ENCODE results near the gene TCERG1L.

DNA sequence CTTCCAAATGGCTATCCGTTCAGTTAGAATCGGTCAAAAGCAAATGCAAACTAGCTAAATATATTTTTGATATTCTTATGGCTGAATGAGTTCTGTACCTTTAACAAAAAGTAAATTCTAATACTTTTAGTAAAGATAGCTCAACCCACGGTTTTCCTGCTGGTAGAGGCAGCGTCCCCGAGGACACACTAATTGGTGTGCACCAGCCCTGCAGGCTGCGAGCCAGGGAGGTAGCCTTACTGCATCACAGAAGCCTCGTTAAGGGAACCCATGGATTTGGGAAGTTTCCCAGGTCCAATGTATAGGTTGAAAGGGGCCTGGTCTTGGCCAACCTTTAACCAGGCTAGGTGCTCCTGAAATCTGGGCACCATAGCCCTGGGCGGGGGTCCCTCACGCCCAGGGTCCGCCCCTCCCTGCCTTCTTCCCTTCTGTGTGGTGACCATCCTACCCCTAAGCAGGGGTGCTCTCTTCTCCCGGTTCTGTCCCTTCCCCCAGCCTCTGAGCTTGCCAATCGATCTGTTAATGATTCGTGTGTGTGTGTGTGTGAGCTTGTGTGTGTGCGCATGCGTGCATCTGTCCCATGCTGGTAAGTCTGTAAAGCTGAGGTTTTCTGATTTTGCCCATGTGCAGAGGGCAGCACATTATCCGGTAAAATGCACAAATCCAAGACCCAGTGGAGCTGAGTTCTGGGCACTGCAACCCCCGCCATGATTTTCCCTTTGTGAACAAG, 191.7 kb downstream of the TCERG1L start:
- TF ChIP-seq, protein P1, sequence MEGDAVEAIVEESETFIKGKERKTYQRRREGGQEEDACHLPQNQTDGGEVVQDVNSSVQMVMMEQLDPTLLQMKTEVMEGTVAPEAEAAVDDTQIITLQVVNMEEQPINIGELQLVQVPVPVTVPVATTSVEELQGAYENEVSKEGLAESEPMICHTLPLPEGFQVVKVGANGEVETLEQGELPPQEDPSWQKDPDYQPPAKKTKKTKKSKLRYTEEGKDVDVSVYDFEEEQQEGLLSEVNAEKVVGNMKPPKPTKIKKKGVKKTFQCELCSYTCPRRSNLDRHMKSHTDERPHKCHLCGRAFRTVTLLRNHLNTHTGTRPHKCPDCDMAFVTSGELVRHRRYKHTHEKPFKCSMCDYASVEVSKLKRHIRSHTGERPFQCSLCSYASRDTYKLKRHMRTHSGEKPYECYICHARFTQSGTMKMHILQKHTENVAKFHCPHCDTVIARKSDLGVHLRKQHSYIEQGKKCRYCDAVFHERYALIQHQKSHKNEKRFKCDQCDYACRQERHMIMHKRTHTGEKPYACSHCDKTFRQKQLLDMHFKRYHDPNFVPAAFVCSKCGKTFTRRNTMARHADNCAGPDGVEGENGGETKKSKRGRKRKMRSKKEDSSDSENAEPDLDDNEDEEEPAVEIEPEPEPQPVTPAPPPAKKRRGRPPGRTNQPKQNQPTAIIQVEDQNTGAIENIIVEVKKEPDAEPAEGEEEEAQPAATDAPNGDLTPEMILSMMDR (IDR thresholded peaks at IDR 0.05) = no peak
- no peak for TF ChIP-seq POLR2A (IDR thresholded peaks at IDR 0.05)

All from Peyer's patch (tissue), 4 donors.